Measurements from ENCODE around the gene RPTOR.

RPTOR gene

GRCh38 chr17:80738987-80739730 lies 194.5 kb downstream of the RPTOR start:
- ChIA-PET POLR2A (no interaction called here), CTCF (no interaction called here)
- Histone ChIP-seq H3K27ac (ENCODE audit: extremely low read depth, low read depth, low read length) (no peak overlapping the region), H3K9me3 (ENCODE audit: control insufficient read depth, insufficient read depth, low read depth, low read length) (no peaks in the 10 kb centered on the region; the same call in none of the 2 replicates), H3K36me3 (ENCODE audit: control insufficient read depth in 2 of 2, insufficient read depth in 1 of 2, low read length in 2 of 2) (peaks cover 5 to 16% of the 10 kb centered on the region in 2 experiments; a peak in 2 of 3 replicates), H3K4me3 (ENCODE audit: low read depth, low read length) (no peak overlapping the region), H3K4me1 (ENCODE audit: control insufficient read depth, insufficient read depth, low read length) (no peaks in the 10 kb centered on the region)
- TF ChIP-seq OVOL3 (tag by site-specific recombination; IDR thresholded peaks at IDR 0.05), result no peak
- TF ChIP-seq ZNF639 (tag by site-specific recombination; IDR thresholded peaks at IDR 0.05), result no peak
- no peak for TF ChIP-seq ZNF18 (tag by site-specific recombination; IDR thresholded peaks at IDR 0.05)
- TF ChIP-seq ZNF580 (tag by site-specific recombination; IDR thresholded peaks at IDR 0.05), result no peak
- TF ChIP-seq BCL6B (tag by site-specific recombination; IDR thresholded peaks at IDR 0.05), result no peak
- TF ChIP-seq AEBP2 (tag by site-specific recombination; IDR thresholded peaks at IDR 0.05; ENCODE audit: borderline replicate concordance), result no peak
- no peak for TF ChIP-seq ZNF155 (tag by site-specific recombination; IDR thresholded peaks at IDR 0.05)
- no peak for TF ChIP-seq FEZF1 (tag by site-specific recombination; IDR thresholded peaks at IDR 0.05)
- no peak for TF ChIP-seq ZNF366 (tag by site-specific recombination; conservative IDR thresholded peaks at IDR 0.05)
- no peak for TF ChIP-seq PATZ1 (tag by site-specific recombination; IDR thresholded peaks at IDR 0.05)
- no peak for TF ChIP-seq ZNF292 (tag by site-specific recombination; IDR thresholded peaks at IDR 0.05; ENCODE audit: borderline replicate concordance, low read depth)
- TF ChIP-seq ZFP37 (tag by site-specific recombination; IDR thresholded peaks at IDR 0.05), result no peak
- no peak for TF ChIP-seq ZNF510 (tag by site-specific recombination; IDR thresholded peaks at IDR 0.05; ENCODE audit: insufficient replicate concordance)
- no peak for TF ChIP-seq ZBTB1 (tag by site-specific recombination; IDR thresholded peaks at IDR 0.05)
- TF ChIP-seq ZNF670 (tag by site-specific recombination; IDR thresholded peaks at IDR 0.05; ENCODE audit: low read depth), result no peak
- no peak for TF ChIP-seq ZNF571 (tag by site-specific recombination; IDR thresholded peaks at IDR 0.05)
- TF ChIP-seq REST (tag by site-specific recombination; IDR thresholded peaks at IDR 0.05), result no peak
- TF ChIP-seq ZNF19 (tag by site-specific recombination; IDR thresholded peaks at IDR 0.05; ENCODE audit: low read depth), result no peak
